OCI-LY7 (cell line): ENCODE measurements around the gene PTPRE. TPM values are rescaled to one million over a fixed set of nuclear protein-coding genes. Genes with fewer than 3 reads are reported as not detected.

Source experiments
- BruUV-seq: library from RNA; stranded (reverse); fragments of 400-500 nt; replicated peaks from 2 replicates; lab custom pipeline; 2021; lab: Mats Ljungman, UMichigan
- CTCF ChIA-PET: fragments of 300-600 bp; sonication (Branson Sonifier 250); formaldehyde crosslinking; loops from one replicate; lab custom pipeline; 2022; ENCODE audit warnings: antibody characterized with exemption; ENCODE audit not compliant: unreplicated experiment; lab: Charles Lee
- POLR2A ChIA-PET: fragments of 300-600 bp; sonication (Branson Sonifier 250); formaldehyde crosslinking; loops from one replicate; lab custom pipeline; 2022; ENCODE audit warnings: antibody characterized with exemption; lab: Charles Lee
- DNase-seq: peaks from one replicate; pipeline ENCODE4 v3.0.0-alpha.2; 2015; ENCODE audit warnings: low spot score
- H2AFZ ChIP-seq: fragments of 200-600 bp; sonication (generic), shearing (Covaris generic); 2 replicates; pipeline ENCODE4 v1.6.1; 2014; ENCODE audit warnings: mild to moderate bottlenecking, antibody characterized with exemption, low read length, moderate library complexity
- H3K27ac ChIP-seq: fragments of 200-600 bp; sonication (generic); 2 replicates; pipeline ENCODE4 v1.5.1; 2014; ENCODE audit warnings: mixed run types, low read depth, mild to moderate bottlenecking, moderate library complexity, low read length, inconsistent platforms; ENCODE audit not compliant: poor library complexity, severe bottlenecking
- H3K36me3 ChIP-seq: fragments of 200-600 bp; sonication (generic); 2 replicates; pipeline ENCODE4 v1.6.1; 2014; ENCODE audit warnings: mild to moderate bottlenecking, antibody characterized with exemption, low read length, moderate library complexity, mixed read lengths; ENCODE audit not compliant: insufficient read depth
- H3K4me1 ChIP-seq: fragments of 200-600 bp; sonication (generic); 2 replicates; pipeline ENCODE4 v1.5.1; 2014; ENCODE audit warnings: mild to moderate bottlenecking, low read length; ENCODE audit not compliant: insufficient read depth, poor library complexity, severe bottlenecking
- H3K4me2 ChIP-seq: fragments of 200-600 bp; sonication (generic); 2 replicates; pipeline ENCODE4 v1.6.1; 2014; ENCODE audit warnings: mild to moderate bottlenecking, low read length
- H3K4me3 ChIP-seq: fragments of 200-600 bp; sonication (generic); 2 replicates; pipeline ENCODE4 v1.5.1; 2014; ENCODE audit warnings: mild to moderate bottlenecking, low read depth, low read length; ENCODE audit not compliant: poor library complexity, severe bottlenecking
- H3K79me2 ChIP-seq: fragments of 200-600 bp; sonication (generic); 2 replicates; pipeline ENCODE4 v1.6.1; 2016; ENCODE audit warnings: low read depth, mild to moderate bottlenecking, low read length, moderate library complexity, mixed read lengths; ENCODE audit not compliant: insufficient read depth
- H3K9me2 ChIP-seq: fragments of 200-600 bp; sonication (generic); 2 replicates; pipeline ENCODE4 v1.6.1; 2016; ENCODE audit warnings: mild to moderate bottlenecking, low read length, mixed read lengths; ENCODE audit not compliant: insufficient read depth
- H3K9me3 ChIP-seq: fragments of 200-600 bp; sonication (generic); 2 replicates; pipeline ENCODE4 v1.6.1; 2014; ENCODE audit warnings: mild to moderate bottlenecking, mixed run types, low read length, mixed read lengths
- H4K20me1 ChIP-seq: fragments of 200-600 bp; sonication (generic); 2 replicates; pipeline ENCODE4 v1.6.1; 2014; ENCODE audit warnings: mild to moderate bottlenecking, antibody characterized with exemption, low read length, moderate library complexity, mixed read lengths; ENCODE audit not compliant: insufficient read depth
- EZH2phosphoT487 ChIP-seq: fragments of 200-600 bp; sonication (generic); IDR thresholded peaks from 2 replicates; pipeline ENCODE4 v1.6.1; 2018; ENCODE audit warnings: low read depth, borderline replicate concordance, mild to moderate bottlenecking, mixed run types, antibody characterized with exemption, low read length, moderate library complexity, mixed read lengths
- intact Hi-C: fragments of 100-400 bp; cut with micrococcal nuclease; formaldehyde crosslinking; loops from one replicate; pipeline ENCODE4 v1.10.0; 2022; ENCODE audit not compliant: unreplicated experiment
- total RNA-seq, 2 experiments: library from RNA; depleted of rRNA in 1 of 2; stranded (reverse); fragments of >200 nt in 1 of 2; shearing (Covaris generic) in 1 of 2; gene quantifications; 2 replicates each; pipeline ENCODE4 v1.2.3, GENCODE V29; 2014 to 2022
- TF ChIP-seq, protein P1 (sequence below): fragments of 200-600 bp; sonication (generic); conservative IDR thresholded peaks from 2 replicates; pipeline ENCODE4 v1.5.1; 2014; ENCODE audit warnings: mild to moderate bottlenecking, antibody characterized with exemption, low read length, moderate library complexity, mixed read lengths

PTPRE gene
- total RNA-seq, 2 experiments from 2014 or later: 6.8 to 8.3 TPM

DNA sequence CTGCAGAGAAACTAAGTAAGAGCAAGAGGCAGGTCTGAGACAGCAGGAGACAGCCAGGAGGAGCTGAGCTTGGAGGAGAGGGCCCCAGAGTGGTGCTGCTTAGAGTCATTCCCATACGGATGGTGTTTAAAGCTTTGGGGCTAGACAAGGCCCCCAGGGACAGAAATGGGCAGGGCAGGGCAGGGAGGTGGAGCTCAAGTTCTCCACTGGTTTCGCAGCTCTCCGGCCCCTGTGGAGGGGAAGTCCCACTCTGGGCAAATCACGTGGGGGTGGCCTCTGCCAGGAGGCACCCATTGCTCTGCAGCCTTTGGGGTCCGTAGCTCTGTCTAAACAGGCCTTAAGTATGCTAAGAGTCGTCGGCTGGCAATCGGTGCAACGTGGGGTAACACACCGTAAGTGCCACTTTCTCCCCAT lies 1.0 kb upstream of the PTPRE start:
- CTCF ChIA-PET: interaction anchor here (0.6 kb wide), 1 partner anchor 36 kb away, joined by 3 read pairs; no protein-coding TSS in a partner anchor
- intact Hi-C loops: no loop called here
- POLR2A ChIA-PET: no interaction called here
- no peak for DNase-seq
- BruUV-seq: no TSS peak
- Histone ChIP-seq H4K20me1 (no peaks in the 10 kb centered on the region), H3K4me3 (no peak overlapping the region), H2AFZ (no peak overlapping the region), H3K4me1 (no peaks in the 10 kb centered on the region), H3K9me2 (no peaks in the 10 kb centered on the region), H3K27ac (no peak overlapping the region), H3K79me2 (no peaks in the 10 kb centered on the region), H3K9me3 (no peaks in the 10 kb centered on the region), H3K4me2 (no peak overlapping the region), H3K36me3 (no peaks in the 10 kb centered on the region)
- TF ChIP-seq EZH2phosphoT487: no peak
- TF ChIP-seq, protein P1, sequence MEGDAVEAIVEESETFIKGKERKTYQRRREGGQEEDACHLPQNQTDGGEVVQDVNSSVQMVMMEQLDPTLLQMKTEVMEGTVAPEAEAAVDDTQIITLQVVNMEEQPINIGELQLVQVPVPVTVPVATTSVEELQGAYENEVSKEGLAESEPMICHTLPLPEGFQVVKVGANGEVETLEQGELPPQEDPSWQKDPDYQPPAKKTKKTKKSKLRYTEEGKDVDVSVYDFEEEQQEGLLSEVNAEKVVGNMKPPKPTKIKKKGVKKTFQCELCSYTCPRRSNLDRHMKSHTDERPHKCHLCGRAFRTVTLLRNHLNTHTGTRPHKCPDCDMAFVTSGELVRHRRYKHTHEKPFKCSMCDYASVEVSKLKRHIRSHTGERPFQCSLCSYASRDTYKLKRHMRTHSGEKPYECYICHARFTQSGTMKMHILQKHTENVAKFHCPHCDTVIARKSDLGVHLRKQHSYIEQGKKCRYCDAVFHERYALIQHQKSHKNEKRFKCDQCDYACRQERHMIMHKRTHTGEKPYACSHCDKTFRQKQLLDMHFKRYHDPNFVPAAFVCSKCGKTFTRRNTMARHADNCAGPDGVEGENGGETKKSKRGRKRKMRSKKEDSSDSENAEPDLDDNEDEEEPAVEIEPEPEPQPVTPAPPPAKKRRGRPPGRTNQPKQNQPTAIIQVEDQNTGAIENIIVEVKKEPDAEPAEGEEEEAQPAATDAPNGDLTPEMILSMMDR: no peak

DNA sequence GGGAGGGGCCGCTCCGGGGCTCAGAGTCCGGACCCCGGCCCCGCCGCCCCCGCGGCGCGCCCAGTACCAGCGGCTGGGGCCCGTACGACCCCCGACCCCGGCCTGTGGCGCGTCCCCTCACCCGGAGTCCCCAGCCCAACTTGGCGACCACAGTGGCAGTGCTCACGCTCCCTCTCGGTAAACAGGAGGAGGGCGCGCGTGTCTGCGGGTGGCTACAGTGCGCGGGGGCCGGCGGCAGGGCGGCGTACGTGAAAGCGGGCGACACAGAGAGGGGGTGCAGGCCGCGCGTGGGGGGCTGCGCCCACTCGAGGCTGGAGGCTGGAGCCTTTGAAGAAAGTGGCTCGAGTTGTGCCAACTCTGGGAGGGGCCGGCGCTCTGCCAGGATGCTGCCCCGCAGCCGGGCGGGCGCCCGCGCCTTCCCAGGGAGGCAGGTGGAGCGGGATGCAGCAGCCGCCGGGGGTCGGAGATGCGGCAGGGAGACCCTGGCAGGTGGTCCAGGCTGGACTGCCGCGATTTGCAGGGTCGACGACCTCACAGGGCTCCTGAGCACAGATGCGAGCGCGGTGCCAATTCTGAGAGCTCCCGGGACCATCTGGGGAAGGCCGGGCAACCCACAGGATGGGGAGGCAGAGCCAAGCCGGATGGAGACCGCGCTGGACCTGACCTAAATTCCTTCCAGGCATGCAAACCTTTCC lies 655 bp downstream of the PTPRE start:
- Histone ChIP-seq H3K36me3 (no peaks in the 10 kb centered on the region), H4K20me1 (no peaks in the 10 kb centered on the region), H3K9me3 (no peaks in the 10 kb centered on the region), H3K79me2 (no peaks in the 10 kb centered on the region), H3K4me2 (no peak overlapping the region), H3K27ac (no peak overlapping the region), H3K9me2 (no peaks in the 10 kb centered on the region), H2AFZ (no peak overlapping the region), H3K4me1 (no peaks in the 10 kb centered on the region), H3K4me3 (no peak overlapping the region)
- ChIA-PET CTCF (no interaction called here), POLR2A (no interaction called here)
- BruUV-seq: no TSS peak
- no peak for TF ChIP-seq EZH2phosphoT487
- TF ChIP-seq, protein P1: no peak
- DNase-seq: no peak
- intact Hi-C loops: no loop called here
